GM20000 (cell line): Measurements from ENCODE around the gene PMEPA1.

Source experiments
- DNase-seq: peaks from one replicate; pipeline ENCODE4 v3.0.0; 2012; ENCODE audit warnings: low spot score
- CTCF ChIP-seq: IDR thresholded peaks from 2 replicates; pipeline ENCODE4 v1.5.1; 2012; ENCODE audit warnings: mild to moderate bottlenecking, control low read depth; ENCODE audit errors: extremely low read depth, missing control alignments

The PMEPA1 gene

GRCh38 chr20:57714409-57715267 lies 4.8 kb upstream of the PMEPA1 start:
- no peak for TF ChIP-seq CTCF
- no peak for DNase-seq

GRCh38 chr20:57713951-57714350 lies 4.1 kb upstream of the PMEPA1 start:
- DNase-seq = no peak
- TF ChIP-seq CTCF = no peak

GRCh38 chr20:57713505-57713903 lies 3.7 kb upstream of the PMEPA1 start:
- TF ChIP-seq CTCF = no peak
- no peak for DNase-seq

GRCh38 chr20:57712851-57713504 lies 3.2 kb upstream of the PMEPA1 start:
- no peak for DNase-seq
- TF ChIP-seq CTCF = no peak

- TF ChIP-seq CTCF = no peak
- no peak for DNase-seq
Observed at GRCh38 chr20:57712341-57712740, 2.5 kb upstream of the PMEPA1 start.

GRCh38 chr20:57711826-57712225 lies 2.0 kb upstream of the PMEPA1 start:
- no peak for DNase-seq
- no peak for TF ChIP-seq CTCF

GRCh38 chr20:57711311-57711712 lies 1.5 kb upstream of the PMEPA1 start:
- TF ChIP-seq CTCF = no peak
- DNase-seq = no peak
